ENCODE results near the gene BMAL1.
"Not testable (repeated sequence)": the region's sequence is repeated elsewhere in the genome, so short reads cannot be mapped to it uniquely, and the experiment has no call there.

- TF ChIP-seq CTCF, EZH2phosphoT487, EZH2 (IDR thresholded peaks at IDR 0.05): not testable (repeated sequence)
Measured at GRCh38 chr11:13398335-13398734, 120.7 kb downstream of the BMAL1 start.

All from neural progenitor cell (in vitro differentiated cells).